ENCODE results near the gene PHACTR3.

DNA sequence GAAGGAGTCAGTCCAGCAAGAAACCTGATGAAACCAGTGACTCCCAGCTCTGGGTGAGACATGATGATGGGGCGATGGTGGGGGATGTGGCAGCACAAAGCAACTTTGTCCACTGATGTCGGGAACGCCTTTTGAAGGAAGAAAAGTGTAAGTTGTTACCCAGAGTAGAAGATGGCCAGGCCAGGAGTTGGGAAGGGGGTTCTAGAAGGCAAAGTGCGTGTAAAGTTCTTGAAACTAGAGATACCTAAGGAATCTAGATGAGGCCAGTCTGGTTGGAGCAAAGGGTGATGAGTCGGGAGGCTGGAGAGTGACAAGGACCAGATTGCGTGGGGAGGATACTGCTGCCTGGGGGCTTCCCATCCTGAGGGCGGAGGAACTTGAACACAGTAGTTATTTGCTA is 117.0 kb downstream of the PHACTR3 start:
- TF ChIP-seq CTCF (optimal IDR thresholded peaks at IDR 0.05 in 1 of 3, IDR thresholded peaks at IDR 0.05 in 1 of 3, conservative IDR thresholded peaks at IDR 0.05 in 1 of 3; ENCODE audit: extremely low read depth in 1 of 3, insufficient read depth in 2 of 3, low read length in 3 of 3) (no peak), EZH2 (IDR thresholded peaks at IDR 0.05; ENCODE audit: low read length) (no peak)
